NT2/D1 (cell line): Measurements from ENCODE around the gene POU3F2.

Experiments used
- YY1 ChIP-seq: IDR thresholded peaks from 2 replicates; pipeline ENCODE4 v1.6.1; 2011; ENCODE audit not compliant: insufficient read length, insufficient read depth
- ZNF274 ChIP-seq: IDR thresholded peaks from 2 replicates; pipeline ENCODE4 v1.6.1; 2011; ENCODE audit warnings: mild to moderate bottlenecking, low read depth, low read length

DNA sequence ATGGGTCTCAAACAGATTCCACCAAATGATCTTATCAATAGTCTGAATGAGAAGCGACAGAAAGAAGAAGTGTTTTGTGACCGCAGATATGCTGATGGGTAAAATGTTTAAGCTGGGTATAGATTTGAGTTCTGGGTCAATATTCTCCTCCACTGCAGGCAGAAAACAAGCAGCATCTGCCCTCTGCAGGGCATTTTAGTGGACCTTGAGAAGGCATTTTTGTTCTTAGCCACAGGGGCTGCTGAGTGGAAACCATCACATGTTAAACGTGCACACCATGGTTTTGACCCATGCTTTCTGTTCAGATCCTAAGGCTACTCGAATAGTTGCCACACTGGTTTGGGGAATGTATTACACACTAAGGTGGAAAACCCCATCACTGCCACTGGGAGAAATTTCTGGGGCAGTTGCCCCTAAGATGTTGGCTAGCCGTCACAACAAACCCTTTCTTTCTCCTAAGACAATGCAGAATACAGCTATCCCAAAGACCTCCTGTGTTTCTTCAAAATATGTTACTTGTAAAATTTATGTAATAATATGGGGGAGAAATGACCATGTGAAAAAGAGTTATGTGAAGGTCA, 5.5 kb downstream of the POU3F2 start:
- TF ChIP-seq ZNF274: no peak
- no peak for TF ChIP-seq YY1
